IMR-90 (cell line): ENCODE results near the gene GPER1. TPM values are rescaled to one million over a fixed set of nuclear protein-coding genes. Genes with fewer than 3 reads are reported as not detected.

ENCODE experiments used
- ATAC-seq: fragments of 200-7000 bp; cut with Tn5 transposase; 2 replicates; pipeline ENCODE4 v1.9.1; 2020; ENCODE audit warnings: low read depth, mild to moderate bottlenecking, moderate library complexity
- BruUV-seq: library from RNA; stranded (reverse); fragments of 400-500 nt; replicated peaks from 2 replicates; lab custom pipeline; 2021; lab: Mats Ljungman, UMichigan
- CTCF ChIA-PET: fragments of 300-600 bp; formaldehyde crosslinking; extraction: SDS; loops from one replicate; lab custom pipeline; 2021; ENCODE audit warnings: antibody characterized with exemption; lab: Yijun Ruan, JAX
- POLR2A ChIA-PET: fragments of 300-600 bp; sonication (Branson Sonifier 250); formaldehyde crosslinking; loops from one replicate; lab custom pipeline; 2022; ENCODE audit warnings: antibody characterized with exemption; ENCODE audit not compliant: unreplicated experiment; lab: Charles Lee
- DNase-seq: peaks from one replicate; pipeline ENCODE4 v3.0.0; 2013
- H2AFZ ChIP-seq: replicated peaks from 2 replicates; pipeline ENCODE3; 2013; ENCODE audit warnings: low read length, mild to moderate bottlenecking; ENCODE audit not compliant: poor library complexity
- H2AK5ac ChIP-seq: 2 replicates; pipeline ENCODE4 v1.6.1; 2013; ENCODE audit warnings: low read depth, low read length, inconsistent platforms
- H2AK9ac ChIP-seq: replicated peaks from 2 replicates; pipeline ENCODE3; 2013; ENCODE audit warnings: mild to moderate bottlenecking, low read depth, low read length, moderate library complexity; ENCODE audit not compliant: poor library complexity
- H2BK120ac ChIP-seq: 2 replicates; pipeline ENCODE4 v1.6.1; 2013; ENCODE audit warnings: low read depth, low read length, inconsistent platforms
- H2BK15ac ChIP-seq: 3 replicates; pipeline ENCODE4 v1.6.1; 2013; ENCODE audit warnings: low read depth, low read length, inconsistent platforms
- H2BK20ac ChIP-seq: 2 replicates; pipeline ENCODE4 v1.6.1; 2013; ENCODE audit warnings: low read depth, mild to moderate bottlenecking, inconsistent platforms, low read length, moderate library complexity
- H2BK5ac ChIP-seq: 2 replicates; pipeline ENCODE4 v1.6.1; 2013; ENCODE audit warnings: mild to moderate bottlenecking, low read depth, low read length, inconsistent platforms; ENCODE audit not compliant: poor library complexity, severe bottlenecking
- H3K14ac ChIP-seq: replicated peaks from 2 replicates; pipeline ENCODE4 v1.6.1; 2013; ENCODE audit warnings: low read depth, low read length, inconsistent platforms
- H3K18ac ChIP-seq: 2 replicates; pipeline ENCODE4 v1.6.1; 2013; ENCODE audit warnings: low read depth, low read length, control low read depth
- H3K23ac ChIP-seq: 2 replicates; pipeline ENCODE4 v1.6.1; 2013; ENCODE audit warnings: low read depth, low read length, inconsistent platforms
- H3K27ac ChIP-seq: 2 replicates; pipeline ENCODE4 v1.5.1; 2013; ENCODE audit warnings: mild to moderate bottlenecking, control low read depth, low read length; ENCODE audit not compliant: insufficient read depth
- H3K27me3 ChIP-seq: 2 replicates; pipeline ENCODE4 v1.6.1; 2013; ENCODE audit warnings: low read length; ENCODE audit not compliant: control insufficient read depth, insufficient read depth
- H3K36me3 ChIP-seq: 2 replicates; pipeline ENCODE4 v1.6.1; 2013; ENCODE audit warnings: low read length, mixed read lengths; ENCODE audit not compliant: control insufficient read depth, insufficient read depth
- H3K4ac ChIP-seq: 2 replicates; pipeline ENCODE4 v1.6.1; 2013; ENCODE audit warnings: low read depth, low read length, inconsistent platforms
- H3K4me1 ChIP-seq: 2 replicates; pipeline ENCODE4 v1.6.1; 2013; ENCODE audit warnings: low read length, mixed read lengths; ENCODE audit not compliant: control insufficient read depth, insufficient read depth
- H3K4me2 ChIP-seq: 2 replicates; pipeline ENCODE4 v1.6.1; 2013; ENCODE audit warnings: low read depth, mild to moderate bottlenecking, control low read depth, low read length, moderate library complexity
- H3K4me3 ChIP-seq: 2 replicates; pipeline ENCODE4 v1.5.1; 2013; ENCODE audit warnings: low read depth, mild to moderate bottlenecking, control low read depth, low read length, moderate library complexity; ENCODE audit not compliant: insufficient read depth
- H3K56ac ChIP-seq: 2 replicates; pipeline ENCODE4 v1.6.1; 2013; ENCODE audit warnings: low read length, inconsistent platforms; ENCODE audit not compliant: insufficient read depth; ENCODE audit errors: extremely low read depth
- H3K79me1 ChIP-seq, 2 experiments: 2 replicates each; pipeline ENCODE4 v1.6.1; 2013; ENCODE audit warnings: low read length in 2 of 2, inconsistent platforms in 1 of 2, low read depth in 1 of 2
- H3K9ac ChIP-seq: 2 replicates; pipeline ENCODE4 v1.6.1; 2013; ENCODE audit warnings: low read depth, low read length, control low read depth
- H3K9me1 ChIP-seq: 2 replicates; pipeline ENCODE4 v1.6.1; 2013; ENCODE audit warnings: low read length, inconsistent platforms; ENCODE audit not compliant: insufficient read depth
- H3K9me3 ChIP-seq: 2 replicates; pipeline ENCODE4 v1.6.1; 2013; ENCODE audit warnings: low read length; ENCODE audit not compliant: control insufficient read depth, insufficient read depth
- H4K20me1 ChIP-seq: 2 replicates; pipeline ENCODE4 v1.6.1; 2013; ENCODE audit warnings: low read length, inconsistent platforms; ENCODE audit not compliant: insufficient read depth
- H4K5ac ChIP-seq: 2 replicates; pipeline ENCODE4 v1.6.1; 2013; ENCODE audit warnings: mild to moderate bottlenecking, low read depth, low read length, control low read depth
- H4K8ac ChIP-seq, 2 experiments: 2 replicates each; pipeline ENCODE4 v1.6.1; 2013; ENCODE audit warnings: low read depth in 2 of 2, low read length in 2 of 2, control low read depth in 1 of 2, inconsistent platforms in 1 of 2
- H4K91ac ChIP-seq: 2 replicates; pipeline ENCODE4 v1.6.1; 2013; ENCODE audit warnings: low read depth, low read length, inconsistent platforms; ENCODE audit not compliant: insufficient read depth
- BHLHE40 ChIP-seq: fragments of 150-350 bp; IDR thresholded peaks from 2 replicates; pipeline ENCODE4 v1.6.1; 2016; ENCODE audit warnings: mild to moderate bottlenecking, low read depth, low read length
- CEBPB ChIP-seq: IDR thresholded peaks from 2 replicates; pipeline ENCODE4 v1.6.1; 2012; ENCODE audit warnings: low read depth, low read length, improper control_type of control experiment
- CHD1 ChIP-seq: IDR thresholded peaks from 2 replicates; pipeline ENCODE4 v1.6.1; 2012; ENCODE audit warnings: low read depth, low read length, improper control_type of control experiment
- CTCF ChIP-seq: conservative IDR thresholded peaks from 2 replicates; pipeline ENCODE4 v1.5.1; 2012; ENCODE audit warnings: mild to moderate bottlenecking, low read depth, low read length, improper control_type of control experiment
- ELK1 ChIP-seq: fragments of 150-350 bp; IDR thresholded peaks from 2 replicates; pipeline ENCODE4 v1.6.1; 2016; ENCODE audit warnings: low read depth, mild to moderate bottlenecking, low read length, moderate library complexity, borderline replicate concordance
- FOS ChIP-seq: fragments of 150-350 bp; IDR thresholded peaks from 2 replicates; pipeline ENCODE4 v1.6.1; 2016; ENCODE audit warnings: low read depth, low read length
- MAFK ChIP-seq: IDR thresholded peaks from 2 replicates; pipeline ENCODE4 v1.6.1; 2012; ENCODE audit warnings: low read depth, low read length, improper control_type of control experiment
- MAZ ChIP-seq: IDR thresholded peaks from 2 replicates; pipeline ENCODE4 v1.6.1; 2012; ENCODE audit warnings: low read depth, mild to moderate bottlenecking, low read length, improper control_type of control experiment, moderate library complexity, borderline replicate concordance
- MXI1 ChIP-seq: IDR thresholded peaks from 2 replicates; pipeline ENCODE4 v1.6.1; 2012; ENCODE audit warnings: low read depth, mild to moderate bottlenecking, low read length, moderate library complexity, borderline replicate concordance
- NFE2L2 ChIP-seq: fragments of 150-350 bp; IDR thresholded peaks from 2 replicates; pipeline ENCODE4 v1.6.1; 2016; ENCODE audit warnings: low read depth, mild to moderate bottlenecking, low read length
- POLR2A ChIP-seq: IDR thresholded peaks from 2 replicates; pipeline ENCODE4 v1.6.1; 2012; ENCODE audit warnings: mild to moderate bottlenecking, low read depth, low read length
- RAD21 ChIP-seq: IDR thresholded peaks from 2 replicates; pipeline ENCODE4 v1.6.1; 2012; ENCODE audit warnings: low read length, improper control_type of control experiment
- RCOR1 ChIP-seq: IDR thresholded peaks from 2 replicates; pipeline ENCODE4 v1.6.1; 2012; ENCODE audit warnings: mild to moderate bottlenecking, low read length, improper control_type of control experiment; ENCODE audit not compliant: insufficient replicate concordance
- RFX5 ChIP-seq: IDR thresholded peaks from 2 replicates; pipeline ENCODE4 v1.8.0; 2012; ENCODE audit warnings: low read depth, mild to moderate bottlenecking, low read length, moderate library complexity
- SMC3 ChIP-seq: fragments of 150-350 bp; IDR thresholded peaks from 2 replicates; pipeline ENCODE4 v1.6.1; 2016; ENCODE audit warnings: low read depth, mild to moderate bottlenecking, antibody characterized with exemption, low read length, moderate library complexity
- WGBS, 2 experiments: methylation state at CpG; one replicate each; pipeline versions ENCODE4 v1.1.5 to v1.1.7; 2013; ENCODE audit warnings: missing lambda C conversion rate in 2 of 2; ENCODE audit not compliant: insufficient read length in 1 of 2; ENCODE audit errors: extremely low coverage in 2 of 2; 5-methylcytosine and 5-hydroxymethylcytosine counted together
- dilution Hi-C: fragments of 300-500 bp; cut with HindIII; formaldehyde crosslinking; loops from one replicate; pipeline ENCODE4 v1.14.3; 2018; ENCODE audit warnings: low sequenced_read_pairs; ENCODE audit not compliant: unreplicated experiment
- in situ Hi-C: fragments of 300-500 bp; cut with MboI; formaldehyde crosslinking; loops from 3 replicates; pipeline ENCODE4 v1.14.3; 2019; ENCODE audit warnings: low sequenced_read_pairs, inconsistent platforms, mixed read lengths
- intact Hi-C: fragments of 100-400 bp; cut with micrococcal nuclease; formaldehyde crosslinking; loops from 2 replicates; pipeline ENCODE4 v1.10.0; 2022
- polyA plus RNA-seq, 3 experiments: library from polyadenylated mRNA; depleted of rRNA; stranded (reverse); fragments of >200 nt; gene quantifications; 2 replicates each; pipeline ENCODE4 v1.2.3, GENCODE V29; 2012; ENCODE audit warnings: low replicate concordance in 1 of 3
- total RNA-seq: library from RNA; depleted of rRNA; stranded (reverse); fragments of >200 nt; gene quantifications from 2 replicates; pipeline ENCODE4 v1.2.3, GENCODE V29; 2012
- TF ChIP-seq, protein P1 (sequence below): fragments of 150-350 bp; IDR thresholded peaks from 2 replicates; pipeline ENCODE4 v1.6.1; 2017; ENCODE audit warnings: mild to moderate bottlenecking, antibody characterized with exemption, low read length, low read depth

Gene GPER1
- total and polyA plus RNA-seq, 2 of the 4 experiments (the other 2 are of a cell fraction) = 2.0 to 5.8 TPM

DNA sequence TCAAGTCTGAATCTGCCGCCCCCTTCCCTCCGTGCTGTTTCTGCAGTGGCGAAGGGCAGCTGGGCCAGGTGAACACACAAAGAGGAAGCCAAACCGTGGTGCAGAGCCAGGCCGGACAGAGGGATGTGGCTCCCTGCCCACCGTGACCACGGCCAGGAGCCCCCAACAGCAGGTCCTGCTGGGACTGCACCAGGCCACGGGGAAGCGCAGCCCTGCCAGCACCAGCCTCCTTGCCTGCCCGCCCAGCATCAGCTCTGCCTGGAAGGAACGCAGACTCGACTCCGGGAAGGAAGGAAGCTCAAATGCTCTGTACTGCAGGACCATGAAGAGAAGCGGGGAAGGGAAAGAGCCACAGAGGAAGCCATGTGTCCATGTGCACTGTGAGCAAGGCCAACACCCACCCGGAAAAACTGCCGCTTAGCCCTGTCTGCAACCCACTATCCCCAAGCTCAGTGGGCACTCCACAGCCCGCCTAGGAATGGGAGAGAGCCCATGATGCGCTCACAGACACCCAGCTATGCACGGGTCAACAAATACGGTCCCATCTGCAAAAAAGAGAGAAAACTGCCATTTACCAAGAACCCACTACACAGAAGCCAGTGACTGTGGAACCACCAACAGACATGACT is 19.0 kb downstream of the GPER1 start:
- 94% methylated on average over 10 of the region's 20 CpGs; no CpG with 5 or more reads in 1 of the 2 experiments for WGBS, 2 experiments
- in situ Hi-C loops (no loop called here), intact Hi-C loops (no loop called here), dilution Hi-C loops (no loop called here)
- Histone ChIP-seq H2AK5ac (no peak overlapping the region), H4K20me1 (peaks cover 7% of the 10 kb centered on the region; the same call in 1 of the 2 replicates), H4K91ac (no peak overlapping the region), H3K9me3 (no peaks in the 10 kb centered on the region), H4K5ac (no peak overlapping the region), H4K8ac (no peak overlapping the region), H3K4me1 (peaks cover 2% of the 10 kb centered on the region; the same call in 1 of the 2 replicates), H3K4me2 (no peak overlapping the region), H3K27me3 (no peaks in the 10 kb centered on the region), H3K23ac (no peak overlapping the region), H3K4me3 (no peak overlapping the region), H3K14ac (no peak overlapping the region), H2AFZ (no peak overlapping the region), H2BK15ac (no peak overlapping the region), H2AK9ac (no peak overlapping the region), H3K9me1 (no peaks in the 10 kb centered on the region; the same call in 1 of the 2 replicates), H3K56ac (no peak overlapping the region), H3K9ac (no peak overlapping the region), H3K18ac (no peak overlapping the region), H2BK20ac (no peak overlapping the region), H3K36me3 (no peaks in the 10 kb centered on the region), H3K79me1 (peaks cover 8 to 21% of the 10 kb centered on the region in 2 experiments; a peak in 2 of 4 replicates), H3K27ac (no peak overlapping the region), H2BK120ac (no peak overlapping the region), H2BK5ac (no peak overlapping the region), H3K4ac (no peak overlapping the region)
- ATAC-seq = no peak
- ChIA-PET POLR2A (no interaction called here), CTCF (no interaction called here)
- no peak for DNase-seq
- BruUV-seq = no TSS peak
- no peak for TF ChIP-seq MAFK
- TF ChIP-seq BHLHE40 = no peak
- no peak for TF ChIP-seq CTCF
- TF ChIP-seq CEBPB = no peak
- no peak for TF ChIP-seq SMC3
- TF ChIP-seq MXI1 = no peak
- TF ChIP-seq RAD21 = no peak
- TF ChIP-seq, protein P1, sequence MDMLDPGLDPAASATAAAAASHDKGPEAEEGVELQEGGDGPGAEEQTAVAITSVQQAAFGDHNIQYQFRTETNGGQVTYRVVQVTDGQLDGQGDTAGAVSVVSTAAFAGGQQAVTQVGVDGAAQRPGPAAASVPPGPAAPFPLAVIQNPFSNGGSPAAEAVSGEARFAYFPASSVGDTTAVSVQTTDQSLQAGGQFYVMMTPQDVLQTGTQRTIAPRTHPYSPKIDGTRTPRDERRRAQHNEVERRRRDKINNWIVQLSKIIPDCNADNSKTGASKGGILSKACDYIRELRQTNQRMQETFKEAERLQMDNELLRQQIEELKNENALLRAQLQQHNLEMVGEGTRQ = no peak
- TF ChIP-seq RFX5 = no peak
- no peak for TF ChIP-seq RCOR1
- TF ChIP-seq NFE2L2 = no peak
- no peak for TF ChIP-seq MAZ
- TF ChIP-seq ELK1 = no peak
- TF ChIP-seq POLR2A = no peak
- no peak for TF ChIP-seq FOS
- TF ChIP-seq CHD1 = no peak
